Trophoblast cell (in vitro differentiated cells and primary cell): ENCODE measurements around the gene GNAO1.

Source experiments
- DNase-seq, 2 donors: peaks; one replicate each; pipeline ENCODE4 v3.0.0-alpha.2; 2016
- H2AFZ ChIP-seq: 2 replicates; pipeline ENCODE4 v1.6.1; 2013; ENCODE audit warnings: low read length, moderate library complexity, mild to moderate bottlenecking; ENCODE audit not compliant: insufficient read depth, poor library complexity
- H2AK5ac ChIP-seq: 2 replicates; pipeline ENCODE4 v1.6.1; 2013; ENCODE audit warnings: mild to moderate bottlenecking, low read length
- H2BK120ac ChIP-seq: 2 replicates; pipeline ENCODE4 v1.6.1; 2013; ENCODE audit warnings: low read length, mild to moderate bottlenecking, moderate library complexity; ENCODE audit not compliant: insufficient read depth, poor library complexity
- H2BK12ac ChIP-seq: 2 replicates; pipeline ENCODE4 v1.6.1; 2013; ENCODE audit warnings: mild to moderate bottlenecking, low read length, moderate library complexity
- H2BK5ac ChIP-seq: 2 replicates; pipeline ENCODE4 v1.6.1; 2013; ENCODE audit warnings: low read length, low read depth, moderate library complexity, mild to moderate bottlenecking; ENCODE audit not compliant: poor library complexity
- H3K14ac ChIP-seq: 2 replicates; pipeline ENCODE4 v1.6.1; 2013; ENCODE audit warnings: mild to moderate bottlenecking, low read length
- H3K18ac ChIP-seq: 2 replicates; pipeline ENCODE4 v1.6.1; 2013; ENCODE audit warnings: mild to moderate bottlenecking, low read length
- H3K23ac ChIP-seq: 2 replicates; pipeline ENCODE4 v1.6.1; 2013; ENCODE audit warnings: low read length
- H3K27ac ChIP-seq: 2 replicates; pipeline ENCODE4 v1.5.1; 2013; ENCODE audit warnings: low read depth, mild to moderate bottlenecking, inconsistent platforms, low read length, moderate library complexity
- H3K27me3 ChIP-seq: 2 replicates; pipeline ENCODE4 v1.6.1; 2013; ENCODE audit warnings: inconsistent platforms, mild to moderate bottlenecking, low read length, moderate library complexity; ENCODE audit not compliant: insufficient read depth
- H3K36me3 ChIP-seq, 2 experiments: 1 replicate in 1 of 2; 2 replicates in 1 of 2; pipeline ENCODE4 v1.6.1; 2013; ENCODE audit warnings: low read length in 2 of 2, mild to moderate bottlenecking in 2 of 2, moderate library complexity in 1 of 2; ENCODE audit not compliant: insufficient read depth in 2 of 2, control insufficient read depth in 1 of 2
- H3K4ac ChIP-seq: 2 replicates; pipeline ENCODE4 v1.6.1; 2013; ENCODE audit warnings: low read depth, mild to moderate bottlenecking, low read length, moderate library complexity
- H3K4me1 ChIP-seq, 2 experiments: 1 replicate in 1 of 2; 2 replicates in 1 of 2; pipeline ENCODE4 v1.6.1; 2013; ENCODE audit warnings: low read length in 2 of 2, mild to moderate bottlenecking in 2 of 2, moderate library complexity in 1 of 2; ENCODE audit not compliant: insufficient read depth in 2 of 2, control insufficient read depth in 1 of 2
- H3K4me2 ChIP-seq: 2 replicates; pipeline ENCODE4 v1.6.1; 2013; ENCODE audit warnings: inconsistent platforms, mild to moderate bottlenecking, low read length, moderate library complexity
- H3K4me3 ChIP-seq: 2 replicates; pipeline ENCODE4 v1.5.1; 2013; ENCODE audit warnings: mild to moderate bottlenecking, low read depth, low read length, inconsistent platforms
- H3K79me1 ChIP-seq: one replicate; pipeline ENCODE4 v1.6.1; 2013; ENCODE audit warnings: low read length
- H3K79me2 ChIP-seq: 2 replicates; pipeline ENCODE4 v1.6.1; 2013; ENCODE audit warnings: low read length, mild to moderate bottlenecking; ENCODE audit not compliant: control insufficient read depth, insufficient read depth, poor library complexity
- H3K9ac ChIP-seq: 2 replicates; pipeline ENCODE4 v1.6.1; 2013; ENCODE audit warnings: mild to moderate bottlenecking, low read length
- H3K9me3 ChIP-seq: 2 replicates; pipeline ENCODE4 v1.6.1; 2013; ENCODE audit warnings: low read depth, mild to moderate bottlenecking, control low read depth, inconsistent platforms, low read length; ENCODE audit not compliant: insufficient read depth
- H4K12ac ChIP-seq: 2 replicates; pipeline ENCODE4 v1.6.1; 2013; ENCODE audit warnings: low read depth, mild to moderate bottlenecking, low read length, moderate library complexity
- H4K8ac ChIP-seq: 2 replicates; pipeline ENCODE4 v1.6.1; 2013; ENCODE audit warnings: low read depth, mild to moderate bottlenecking, low read length, moderate library complexity
- H4K91ac ChIP-seq: one replicate; pipeline ENCODE4 v1.6.1; 2013; ENCODE audit warnings: low read depth, mild to moderate bottlenecking, low read length, moderate library complexity
- WGBS: extraction: QIAGEN DNeasy Blood & Tissue Kit; methylation state at CpG from one replicate; pipeline ENCODE4 v1.1.7; 2013; ENCODE audit warnings: missing lambda C conversion rate; ENCODE audit not compliant: insufficient read length, insufficient coverage; ENCODE audit errors: extremely low coverage; 5-methylcytosine and 5-hydroxymethylcytosine counted together

GNAO1 gene

DNA sequence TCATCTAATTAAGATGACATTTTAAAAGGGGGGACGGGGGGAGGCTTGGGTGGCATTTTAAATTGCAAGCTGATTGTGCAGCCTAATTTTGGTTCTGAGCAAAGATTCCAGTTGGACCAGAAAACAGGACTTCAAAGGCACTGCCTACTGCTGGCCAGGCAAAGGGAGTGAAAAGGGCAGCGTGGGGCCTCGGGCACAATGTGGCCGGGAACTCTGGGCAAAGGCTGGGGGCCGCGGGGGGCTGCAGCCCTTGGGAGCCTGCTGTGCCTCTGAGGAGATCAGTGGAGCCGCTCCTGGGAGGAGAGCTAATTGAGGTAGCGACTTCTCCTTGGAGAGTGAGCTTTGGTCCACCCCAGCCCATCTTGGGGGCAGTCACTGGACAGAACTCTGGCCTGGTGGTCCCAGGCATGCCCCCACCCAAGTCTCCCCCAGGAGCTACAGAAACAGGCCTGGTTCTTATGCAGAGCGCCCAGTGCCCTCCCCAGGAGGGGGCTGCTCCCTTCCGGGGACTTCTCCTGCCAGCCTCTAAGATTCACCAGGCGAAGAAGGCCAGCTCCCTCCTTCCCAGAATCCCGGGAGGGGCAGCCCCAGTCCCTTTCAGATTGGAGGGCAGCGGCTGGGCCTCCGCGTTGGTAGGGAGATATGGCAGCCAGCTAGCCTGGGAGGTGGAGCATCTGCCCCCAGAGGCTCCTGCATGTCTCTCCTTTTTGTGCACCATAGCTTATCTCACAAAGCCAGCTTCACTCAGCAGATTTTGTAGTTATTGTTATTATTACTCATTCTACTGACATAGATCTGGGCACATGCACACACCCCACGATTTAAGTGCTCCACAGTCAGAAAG is 115.6 kb downstream of the GNAO1 start:
- no peaks in the 10 kb centered on the region for H3K36me3 ChIP-seq
- H3K23ac ChIP-seq = no peak overlapping the region
- H3K79me1 ChIP-seq = no peaks in the 10 kb centered on the region
- no peaks in the 10 kb centered on the region for H3K79me2 ChIP-seq
- no peak overlapping the region for H3K4ac ChIP-seq
- H2AFZ ChIP-seq = no peak overlapping the region
- no peak overlapping the region for H2BK120ac ChIP-seq
- H3K9ac ChIP-seq = no peak overlapping the region
- H3K4me1 ChIP-seq = peaks cover 0 to 3% of the 10 kb centered on the region in 2 experiments
- H3K4me3 ChIP-seq = no peak overlapping the region
- H3K27me3 ChIP-seq = no peaks in the 10 kb centered on the region
- H2AK5ac ChIP-seq = no peak overlapping the region
- no peak overlapping the region for H4K8ac ChIP-seq
- no peak overlapping the region for H4K12ac ChIP-seq
- no peak overlapping the region for H3K27ac ChIP-seq
- no peak overlapping the region for H2BK5ac ChIP-seq
- H3K14ac ChIP-seq = no peak overlapping the region
- no CpG with 5 or more reads among the region's 16 CpGs for WGBS
- no peak overlapping the region for H4K91ac ChIP-seq
- no peak overlapping the region for H2BK12ac ChIP-seq
- H3K9me3 ChIP-seq = no peaks in the 10 kb centered on the region
- H3K18ac ChIP-seq = no peak overlapping the region
- no peak overlapping the region for H3K4me2 ChIP-seq
- no peak for DNase-seq

DNA sequence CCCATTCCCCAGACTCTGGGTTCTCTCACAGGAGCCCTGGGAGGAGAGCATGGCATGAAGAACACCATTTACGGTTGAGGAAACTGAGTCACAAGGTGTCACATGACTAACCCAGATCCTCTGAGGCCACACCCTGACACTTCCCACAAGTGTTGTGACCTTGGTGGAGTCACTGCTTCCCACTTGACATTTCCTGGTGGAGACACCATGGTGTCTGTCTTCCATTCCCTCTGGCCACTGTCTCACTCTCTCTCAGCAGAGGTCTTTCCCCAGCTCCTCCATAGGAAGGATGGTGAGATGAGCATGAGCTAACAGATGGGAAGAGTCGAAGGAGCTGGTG is 116.2 kb downstream of the GNAO1 start:
- H3K9me3 ChIP-seq = no peaks in the 10 kb centered on the region
- no peak overlapping the region for H2BK5ac ChIP-seq
- H3K9ac ChIP-seq = no peak overlapping the region
- no peak overlapping the region for H2BK120ac ChIP-seq
- no peaks in the 10 kb centered on the region for H3K27me3 ChIP-seq
- no peak overlapping the region for H3K23ac ChIP-seq
- no peaks in the 10 kb centered on the region for H3K79me1 ChIP-seq
- H3K18ac ChIP-seq = no peak overlapping the region
- H3K79me2 ChIP-seq = no peaks in the 10 kb centered on the region
- no CpG with 5 or more reads among the region's 2 CpGs for WGBS
- no peaks in the 10 kb centered on the region for H3K36me3 ChIP-seq
- H3K4me2 ChIP-seq = no peak overlapping the region
- no peak overlapping the region for H3K4ac ChIP-seq
- H2AFZ ChIP-seq = no peak overlapping the region
- H2AK5ac ChIP-seq = no peak overlapping the region
- H4K91ac ChIP-seq = no peak overlapping the region
- no peak overlapping the region for H3K27ac ChIP-seq
- H3K4me1 ChIP-seq = peaks cover 0 to 3% of the 10 kb centered on the region in 2 experiments
- H4K12ac ChIP-seq = no peak overlapping the region
- H3K4me3 ChIP-seq = no peak overlapping the region
- no peak for DNase-seq
- H2BK12ac ChIP-seq = no peak overlapping the region
- H3K14ac ChIP-seq = no peak overlapping the region
- no peak overlapping the region for H4K8ac ChIP-seq

DNA sequence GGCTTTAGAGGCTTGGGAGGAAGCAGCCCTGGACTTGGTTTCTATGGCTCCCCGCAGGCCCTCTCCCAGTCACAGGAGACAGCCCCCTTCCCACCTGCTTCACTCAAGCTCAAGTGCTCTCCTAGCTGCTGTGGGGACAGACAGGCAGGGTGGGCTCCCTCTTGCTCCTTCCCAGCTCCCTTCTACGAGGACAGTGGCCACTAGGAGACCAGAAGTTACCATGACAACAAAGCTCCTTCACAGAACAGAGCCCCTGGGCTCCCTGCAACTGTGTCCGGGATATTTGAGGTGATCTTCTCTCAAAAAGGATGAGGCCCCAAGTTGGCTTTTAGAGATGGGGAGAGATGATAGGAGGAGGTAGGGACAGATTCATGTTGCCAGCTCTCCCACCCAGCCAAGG is 117.7 kb downstream of the GNAO1 start:
- Histone ChIP-seq H3K14ac (no peak overlapping the region), H4K8ac (no peak overlapping the region), H2BK5ac (no peak overlapping the region), H3K23ac (no peak overlapping the region), H3K27me3 (no peaks in the 10 kb centered on the region), H3K4me1 (peaks cover 0 to 3% of the 10 kb centered on the region in 2 experiments), H3K4me2 (no peak overlapping the region), H4K91ac (no peak overlapping the region), H3K79me1 (no peaks in the 10 kb centered on the region), H2AK5ac (no peak overlapping the region), H3K4ac (no peak overlapping the region), H3K36me3 (no peaks in the 10 kb centered on the region), H2BK12ac (no peak overlapping the region), H3K18ac (no peak overlapping the region), H3K79me2 (no peaks in the 10 kb centered on the region), H2BK120ac (no peak overlapping the region), H3K9me3 (no peaks in the 10 kb centered on the region), H4K12ac (no peak overlapping the region), H3K9ac (no peak overlapping the region), H2AFZ (no peak overlapping the region), H3K27ac (no peak overlapping the region), H3K4me3 (no peak overlapping the region)
- no CpG with 5 or more reads among the region's 3 CpGs for WGBS
- DNase-seq = no peak

DNA sequence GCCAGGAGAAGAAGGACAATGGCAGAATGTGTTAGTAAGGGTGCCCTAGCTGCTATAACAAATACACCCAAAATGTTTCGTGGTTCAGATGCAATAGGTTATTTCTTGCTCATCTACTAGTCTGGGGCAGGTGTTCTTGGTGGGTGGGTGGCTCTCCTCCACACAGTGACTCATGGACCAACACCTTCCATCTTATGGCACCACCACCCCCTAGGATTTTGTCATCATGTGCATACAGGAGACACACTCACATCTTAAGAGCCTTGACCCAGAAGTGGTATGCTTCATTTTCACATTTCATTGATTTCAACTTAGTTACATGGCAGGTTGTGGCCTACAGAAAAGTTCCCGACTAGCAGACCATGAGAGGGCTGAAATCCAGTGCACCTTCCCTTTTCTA is 119.4 kb downstream of the GNAO1 start:
- Histone ChIP-seq H2BK12ac (no peak overlapping the region), H4K12ac (no peak overlapping the region), H3K18ac (no peak overlapping the region), H3K27ac (no peak overlapping the region), H3K14ac (no peak overlapping the region), H4K91ac (no peak overlapping the region), H3K23ac (no peak overlapping the region), H3K79me2 (no peaks in the 10 kb centered on the region), H3K4me3 (no peak overlapping the region), H3K27me3 (no peaks in the 10 kb centered on the region), H2AK5ac (no peak overlapping the region), H3K36me3 (no peaks in the 10 kb centered on the region), H3K9me3 (no peaks in the 10 kb centered on the region), H3K4me2 (no peak overlapping the region), H2BK5ac (no peak overlapping the region), H2AFZ (no peak overlapping the region), H3K4ac (no peak overlapping the region), H4K8ac (no peak overlapping the region), H3K79me1 (no peaks in the 10 kb centered on the region), H2BK120ac (no peak overlapping the region), H3K4me1 (peaks cover 0 to 3% of the 10 kb centered on the region in 2 experiments), H3K9ac (no peak overlapping the region)
- DNase-seq = no peak
- WGBS = no CpG with 5 or more reads among the region's 2 CpGs
